SU-DHL-6 (cell line): ENCODE results near the gene DRD4.

Experiments used
- CTCF ChIP-seq: fragments of 200-600 bp; sonication (generic); IDR thresholded peaks from one replicate; pipeline ENCODE4 v1.5.1; 2017; ENCODE audit warnings: antibody characterized with exemption, mild to moderate bottlenecking, low read length, moderate library complexity; ENCODE audit not compliant: insufficient read depth, poor library complexity, severe bottlenecking
- EZH2phosphoT487 ChIP-seq: fragments of 200-600 bp; sonication (generic), shearing (Covaris generic); conservative IDR thresholded peaks from 2 replicates; pipeline ENCODE4 v1.6.1; 2018; ENCODE audit warnings: mild to moderate bottlenecking, antibody characterized with exemption, low read length, moderate library complexity, mixed read lengths

DNA sequence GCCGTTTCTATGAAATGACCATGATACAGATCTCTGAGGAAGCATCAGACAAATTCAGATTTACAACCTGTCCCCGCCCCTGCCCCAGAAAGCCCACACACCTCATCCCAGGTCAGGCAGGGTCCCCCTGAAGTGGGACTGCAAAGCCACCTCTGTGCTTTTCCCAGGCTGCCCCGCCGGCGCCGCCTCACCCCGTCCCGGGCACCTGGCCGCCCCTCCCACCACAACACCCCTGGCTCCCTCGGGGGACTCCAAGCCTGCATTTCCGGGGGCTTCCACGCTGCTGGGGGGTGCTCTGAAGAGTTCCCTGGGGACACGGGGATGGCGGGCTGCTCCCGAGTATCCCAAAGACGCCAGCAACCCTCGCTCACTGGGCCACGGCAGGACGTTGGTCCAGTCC is 23.2 kb downstream of the DRD4 start:
- TF ChIP-seq CTCF (no peak), EZH2phosphoT487 (no peak)
